Thymus (tissue), 11 donors: ENCODE data around the gene TTC3. TPM values are rescaled to one million over a fixed set of nuclear protein-coding genes. Genes with fewer than 3 reads are reported as not detected.

Experiments
- DNase-seq, 9 donors: peaks; one replicate each; pipeline ENCODE4 v3.0.0-alpha.2; 2013; ENCODE audit warnings: low spot score in 9 of 9, low read depth in 6 of 9, missing footprints in 1 of 9
- H3K27ac ChIP-seq, 2 donors: one replicate each; pipeline ENCODE4 v1.5.1; 2013; ENCODE audit warnings: control low read depth in 1 of 2, low read depth in 1 of 2, low read length in 1 of 2, mild to moderate bottlenecking in 1 of 2, moderate library complexity in 1 of 2
- H3K27me3 ChIP-seq, 2 donors: one replicate each; pipeline ENCODE4 v1.5.1; 2013; ENCODE audit warnings: low read length in 1 of 2; ENCODE audit not compliant: control insufficient read depth in 2 of 2, insufficient read depth in 1 of 2
- H3K36me3 ChIP-seq, 2 donors: one replicate each; pipeline ENCODE4 v1.5.1; 2013; ENCODE audit warnings: low read length in 1 of 2, mild to moderate bottlenecking in 1 of 2, moderate library complexity in 1 of 2; ENCODE audit not compliant: control insufficient read depth in 2 of 2, insufficient read depth in 2 of 2
- H3K4me1 ChIP-seq, 2 donors: one replicate each; pipeline ENCODE4 v1.5.1; 2013; ENCODE audit warnings: low read length in 2 of 2; ENCODE audit not compliant: control insufficient read depth in 2 of 2, insufficient read depth in 2 of 2
- H3K4me3 ChIP-seq, 2 donors: one replicate each; pipeline ENCODE4 v1.5.1; 2013; ENCODE audit warnings: low read length in 2 of 2, control low read depth in 1 of 2, mild to moderate bottlenecking in 1 of 2
- H3K9me3 ChIP-seq, 2 donors: one replicate each; pipeline ENCODE4 v1.5.1; 2013; ENCODE audit warnings: low read length in 1 of 2, mild to moderate bottlenecking in 1 of 2; ENCODE audit not compliant: control insufficient read depth in 2 of 2, insufficient read depth in 1 of 2
- WGBS: extraction: QIAGEN DNeasy Blood & Tissue Kit; methylation state at CpG from one replicate; pipeline ENCODE4 v1.1.7; 2013; 5-methylcytosine and 5-hydroxymethylcytosine counted together
- polyA plus RNA-seq: library from polyadenylated mRNA; stranded (reverse); fragments of 200-250 nt; gene quantifications from one replicate; pipeline ENCODE4 v1.2.3, GENCODE V29; 2013
- total RNA-seq: library from RNA; stranded (reverse); fragments of 120-200 nt; gene quantifications from one replicate; pipeline ENCODE4 v1.2.4, GENCODE V29; 2013
- donor health status: healthy.

Gene TTC3
- total and polyA plus RNA-seq, 2 donors, result 37.7 to 80.2 TPM

- peaks cover 0 to 4% of the 10 kb centered on the region in 2 donors for H3K9me3 ChIP-seq
- peaks cover 36 to 54% of the 10 kb centered on the region in 2 donors for H3K36me3 ChIP-seq
- H3K4me1 ChIP-seq, result peaks cover 11 to 46% of the 10 kb centered on the region in 2 donors
- WGBS, result 98% methylated on average over 2 of the region's 2 CpGs
- no peaks in the 10 kb centered on the region for H3K27me3 ChIP-seq
- H3K27ac ChIP-seq, result no peak overlapping the region
- no peak overlapping the region for H3K4me3 ChIP-seq
- DNase-seq, result no peak
These were observed 150.8 kb downstream of the TTC3 start for GRCh38 chr21:37223804-37224345.

GRCh38 chr21:37224861-37225839 lies 152.1 kb downstream of the TTC3 start:
- Histone ChIP-seq H3K9me3 (peaks cover 0 to 4% of the 10 kb centered on the region in 2 donors), H3K4me3 (peak overlapping the region in 1 of 2 donors; percentile 18), H3K27me3 (no peaks in the 10 kb centered on the region), H3K27ac (peak overlapping the region in 1 of 2 donors; percentile 74), H3K36me3 (peaks cover 36 to 56% of the 10 kb centered on the region in 2 donors), H3K4me1 (peaks cover 11 to 42% of the 10 kb centered on the region in 2 donors)
- 29% methylated on average over 21 of the region's 21 CpGs for WGBS
- DNase-seq, result peak in 5 of 9 donors; percentile 36 to 74 (median 37)

- Histone ChIP-seq H3K27ac (peak overlapping the region in 1 of 2 donors; percentile 74), H3K4me1 (peaks cover 11 to 32% of the 10 kb centered on the region in 2 donors), H3K4me3 (no peak overlapping the region), H3K27me3 (no peaks in the 10 kb centered on the region), H3K36me3 (peaks cover 44 to 67% of the 10 kb centered on the region in 2 donors), H3K9me3 (no peaks in the 10 kb centered on the region)
- peak in 1 of 9 donors; percentile 17 for DNase-seq
- 76% methylated on average over 18 of the region's 18 CpGs for WGBS
These were observed 153.2 kb downstream of the TTC3 start for GRCh38 chr21:37226041-37226920.

DNA sequence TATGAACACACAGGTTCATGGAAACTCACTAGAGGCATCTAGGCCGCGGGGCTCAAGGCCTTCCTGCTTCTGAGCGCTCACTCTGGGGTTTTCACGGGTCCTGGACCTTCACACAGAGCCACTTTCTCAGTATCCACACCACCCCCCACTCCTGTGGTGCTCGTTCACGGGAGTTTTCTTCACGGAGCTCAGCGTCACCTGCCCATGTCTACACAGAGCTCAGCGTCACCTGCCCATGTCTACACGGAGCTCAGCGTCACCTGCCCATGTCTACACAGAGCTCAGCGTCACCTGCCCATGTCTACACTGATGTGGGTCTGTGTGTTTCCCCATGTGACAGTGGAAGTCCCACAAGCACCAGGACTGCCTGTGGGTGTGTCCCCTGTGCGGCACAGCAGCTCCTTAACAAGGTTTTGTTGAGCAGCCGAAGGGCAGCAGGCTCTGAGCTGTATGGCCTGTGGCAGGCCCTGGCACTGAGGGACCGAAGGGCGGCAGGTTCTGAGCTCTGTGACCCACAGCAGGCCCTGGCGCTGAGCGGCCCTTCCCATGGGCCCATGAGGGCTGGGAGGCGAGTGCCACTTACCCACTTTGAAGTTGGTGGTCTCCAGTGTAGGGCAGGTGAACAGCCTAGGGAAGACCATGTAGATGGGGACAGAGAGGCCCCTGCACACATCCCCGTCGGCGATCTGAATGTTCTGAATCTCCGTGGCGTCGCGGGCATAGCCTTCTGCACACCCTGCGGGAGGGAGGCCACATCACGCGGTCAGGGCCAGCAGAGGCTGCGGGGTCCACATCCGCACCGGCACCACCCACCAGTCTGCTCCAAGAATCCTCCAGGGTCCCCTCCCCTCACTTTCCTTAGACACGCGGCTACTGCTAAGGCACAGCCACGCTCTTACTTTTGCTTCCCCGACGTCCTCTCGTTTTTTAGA lies 154.3 kb downstream of the TTC3 start:
- H3K36me3 ChIP-seq, result peaks cover 55 to 78% of the 10 kb centered on the region in 2 donors
- DNase-seq, result no peak

GRCh38 chr21:37228003-37228400 lies 154.9 kb downstream of the TTC3 start:
- Histone ChIP-seq H3K27ac (no peak overlapping the region), H3K27me3 (no peaks in the 10 kb centered on the region), H3K4me1 (peaks cover 11 to 29% of the 10 kb centered on the region in 2 donors), H3K9me3 (no peaks in the 10 kb centered on the region), H3K4me3 (no peak overlapping the region), H3K36me3 (peaks cover 62 to 78% of the 10 kb centered on the region in 2 donors)
- DNase-seq, result no peak
- WGBS, result 99% methylated on average over 16 of the region's 16 CpGs

More for the DNA sequence above, 154.3 kb downstream of the TTC3 start:
- Histone ChIP-seq H3K27me3 (no peaks in the 10 kb centered on the region), H3K9me3 (no peaks in the 10 kb centered on the region), H3K4me1 (peaks cover 11 to 29% of the 10 kb centered on the region in 2 donors), H3K27ac (no peak overlapping the region), H3K4me3 (no peak overlapping the region)
- 98% methylated on average over 38 of the region's 38 CpGs for WGBS

DNA sequence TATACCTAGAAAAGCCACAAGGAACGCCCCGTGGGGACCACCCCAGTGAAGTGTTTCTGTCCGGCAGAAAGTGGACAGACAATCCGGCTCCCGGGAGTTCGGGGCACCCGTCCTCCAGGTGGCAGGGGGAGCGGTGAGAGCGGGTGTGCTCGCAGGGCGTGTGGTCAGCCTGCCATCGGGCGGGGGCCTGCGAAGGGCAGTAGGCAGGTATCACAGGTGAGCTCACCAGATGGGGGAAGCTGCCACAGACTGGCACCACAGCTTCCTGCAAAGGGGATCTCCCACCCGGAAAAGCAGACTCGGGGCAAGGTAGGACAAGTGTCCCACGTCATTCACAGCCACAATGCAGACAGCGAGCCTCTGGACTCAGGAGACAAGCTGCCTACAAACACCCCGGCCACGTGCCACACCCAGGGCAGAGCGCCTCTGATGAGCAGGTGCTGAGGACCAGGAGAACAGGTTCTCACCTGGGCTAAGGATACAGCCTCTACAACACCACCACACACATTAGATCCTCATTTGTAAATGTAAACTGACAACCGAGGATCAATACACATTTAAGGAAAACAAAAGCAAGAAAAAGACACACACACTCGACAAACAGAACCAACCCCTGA lies 157.7 kb downstream of the TTC3 start:
- Histone ChIP-seq H3K36me3 (peaks cover 63 to 68% of the 10 kb centered on the region in 2 donors), H3K27me3 (no peaks in the 10 kb centered on the region), H3K4me1 (peaks cover 4 to 8% of the 10 kb centered on the region in 2 donors), H3K9me3 (no peaks in the 10 kb centered on the region), H3K27ac (no peak overlapping the region), H3K4me3 (no peak overlapping the region)
- 97% methylated on average over 23 of the region's 23 CpGs for WGBS
- no peak for DNase-seq

DNA sequence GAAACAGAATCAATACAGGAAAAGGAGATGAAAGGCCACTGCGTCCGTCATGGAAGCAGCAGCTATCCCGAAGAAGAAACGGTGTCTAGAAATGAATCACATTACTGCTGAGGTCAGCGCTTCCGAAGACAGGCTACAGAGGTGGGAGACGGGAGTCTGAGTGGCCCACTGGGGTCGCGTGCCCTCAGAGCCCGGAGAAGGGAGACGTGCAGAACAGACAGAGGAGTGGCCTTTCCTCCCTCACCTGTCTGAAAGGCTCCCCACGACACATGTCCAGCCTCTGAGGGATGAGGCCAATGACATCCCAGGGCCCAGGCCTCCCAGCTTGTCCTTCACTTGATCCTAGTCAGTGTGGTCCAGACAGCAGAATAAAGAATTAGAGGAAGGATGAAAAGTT lies 158.2 kb downstream of the TTC3 start:
- H3K27ac ChIP-seq, result no peak overlapping the region
- DNase-seq, result no peak
- 97% methylated on average over 12 of the region's 12 CpGs for WGBS
- no peaks in the 10 kb centered on the region for H3K27me3 ChIP-seq
- peaks cover 0 to 3% of the 10 kb centered on the region in 2 donors for H3K4me1 ChIP-seq
- H3K36me3 ChIP-seq, result peaks cover 60 to 66% of the 10 kb centered on the region in 2 donors
- no peaks in the 10 kb centered on the region for H3K9me3 ChIP-seq
- H3K4me3 ChIP-seq, result no peak overlapping the region

GRCh38 chr21:37231671-37232070 lies 158.6 kb downstream of the TTC3 start:
- DNase-seq, result no peak
- H3K4me3 ChIP-seq, result no peak overlapping the region
- no peak overlapping the region for H3K27ac ChIP-seq
- H3K4me1 ChIP-seq, result no peaks in the 10 kb centered on the region
- WGBS, result 98% methylated on average over 16 of the region's 16 CpGs
- H3K27me3 ChIP-seq, result no peaks in the 10 kb centered on the region
- no peaks in the 10 kb centered on the region for H3K9me3 ChIP-seq
- H3K36me3 ChIP-seq, result peaks cover 56 to 62% of the 10 kb centered on the region in 2 donors
